Liver (tissue), 9 donors: ENCODE data around the gene LCE1F. TPM values are rescaled to one million over a fixed set of nuclear protein-coding genes. Genes with fewer than 3 reads are reported as not detected.

Source experiments
- DNase-seq: peaks from one replicate; pipeline ENCODE4 v3.0.0-alpha.2; 2017; ENCODE audit warnings: low spot score
- H3K27ac ChIP-seq, 2 donors: one replicate each; pipeline ENCODE4 v1.7.0; 2013; ENCODE audit warnings: inconsistent platforms in 2 of 2, low read length in 2 of 2, control low read depth in 1 of 2, low read depth in 1 of 2, mild to moderate bottlenecking in 1 of 2
- H3K27me3 ChIP-seq, 4 donors: one replicate each; pipeline versions ENCODE4 v1.6.1 to v1.7.0; 2013; ENCODE audit warnings: low read length in 3 of 4, inconsistent platforms in 1 of 4, mild to moderate bottlenecking in 1 of 4, moderate library complexity in 1 of 4; ENCODE audit not compliant: control insufficient read depth in 4 of 4, insufficient read depth in 4 of 4
- H3K36me3 ChIP-seq, 4 donors: one replicate each; pipeline versions ENCODE4 v1.6.1 to v1.7.0; 2013; ENCODE audit warnings: low read length in 3 of 4, mild to moderate bottlenecking in 3 of 4, low read depth in 1 of 4, moderate library complexity in 1 of 4; ENCODE audit not compliant: control insufficient read depth in 4 of 4, insufficient read depth in 3 of 4
- H3K4me1 ChIP-seq, 4 donors: one replicate each; pipeline versions ENCODE4 v1.6.1 to v1.7.0; 2013; ENCODE audit warnings: low read length in 3 of 4, mild to moderate bottlenecking in 3 of 4, moderate library complexity in 1 of 4; ENCODE audit not compliant: control insufficient read depth in 4 of 4, insufficient read depth in 4 of 4
- H3K4me3 ChIP-seq, 3 donors: one replicate each; pipeline versions ENCODE4 v1.6.1 to v1.7.0; 2013; ENCODE audit warnings: low read length in 3 of 3, control low read depth in 1 of 3, low read depth in 1 of 3, mild to moderate bottlenecking in 1 of 3
- H3K9ac ChIP-seq, 2 donors: one replicate each; pipeline ENCODE4 v1.7.0; 2013; ENCODE audit warnings: low read length in 2 of 2, mild to moderate bottlenecking in 2 of 2, moderate library complexity in 2 of 2, control low read depth in 1 of 2, low read depth in 1 of 2
- H3K9me3 ChIP-seq, 4 donors: one replicate each; pipeline versions ENCODE4 v1.6.1 to v1.7.0; 2013; ENCODE audit warnings: low read length in 3 of 4; ENCODE audit not compliant: control insufficient read depth in 4 of 4
- ATF3 ChIP-seq: IDR thresholded peaks from 2 replicates; pipeline ENCODE4 v1.6.1; 2016; ENCODE audit warnings: antibody characterized with exemption
- FOXA1 ChIP-seq: IDR thresholded peaks from 2 replicates; pipeline ENCODE4 v1.6.1; 2016; ENCODE audit warnings: antibody characterized with exemption
- FOXA2 ChIP-seq: IDR thresholded peaks from 2 replicates; pipeline ENCODE4 v1.6.1; 2016; ENCODE audit warnings: antibody characterized with exemption
- GABPA ChIP-seq, 2 donors: IDR thresholded peaks in 1 of 2; conservative IDR thresholded peaks in 1 of 2; 2 replicates each; pipeline ENCODE4 v1.6.1; 2016; ENCODE audit warnings: antibody characterized with exemption in 2 of 2, mild to moderate bottlenecking in 1 of 2, moderate library complexity in 1 of 2
- HNF4A ChIP-seq, 2 donors: conservative IDR thresholded peaks; 2 replicates each; pipeline ENCODE4 v1.6.1; 2016; ENCODE audit warnings: antibody characterized with exemption in 2 of 2, mild to moderate bottlenecking in 2 of 2
- JUND ChIP-seq, 2 donors: IDR thresholded peaks; 2 replicates each; pipeline ENCODE4 v1.6.1; 2016; ENCODE audit warnings: antibody characterized with exemption in 2 of 2
- MAX ChIP-seq: IDR thresholded peaks from 2 replicates; pipeline ENCODE4 v1.6.1; 2016; ENCODE audit warnings: antibody characterized with exemption
- REST ChIP-seq: IDR thresholded peaks from 2 replicates; pipeline ENCODE4 v1.6.1; 2016; ENCODE audit warnings: antibody characterized with exemption, mild to moderate bottlenecking
- RXRA ChIP-seq, 2 donors: IDR thresholded peaks; 2 replicates each; pipeline ENCODE4 v1.6.1; 2017 to 2018; ENCODE audit warnings: antibody characterized with exemption in 2 of 2, mild to moderate bottlenecking in 1 of 2
- SP1 ChIP-seq: IDR thresholded peaks from 2 replicates; pipeline ENCODE4 v1.6.1; 2018; ENCODE audit warnings: antibody characterized with exemption, mild to moderate bottlenecking
- TAF1 ChIP-seq: conservative IDR thresholded peaks from 2 replicates; pipeline ENCODE4 v1.6.1; 2016; ENCODE audit warnings: antibody characterized with exemption, mild to moderate bottlenecking
- polyA plus RNA-seq, 2 donors: library from polyadenylated mRNA; stranded (reverse) in 1 of 2; unstranded in 1 of 2; fragments of 200-250 nt in 1 of 2; fragments of >200 nt in 1 of 2; fragmentation: Nextera tagmentation in 1 of 2; extraction: Ambion mirVana in 1 of 2; gene quantifications; one replicate each; pipeline versions ENCODE4 v1.2.1 to v1.2.3, GENCODE V29; 2013 to 2015
- total RNA-seq, 2 donors: library from RNA; depleted of rRNA; stranded (reverse); fragments of >200 nt; gene quantifications; one replicate each; pipeline ENCODE4 v1.2.3, GENCODE V29; 2014
- donor health status: healthy.
- donor health status: healthy.
- donor health status: healthy.
- donor health status: healthy.
- donor health status: healthy.

Gene LCE1F
- total and polyA plus RNA-seq, 4 donors, result not detected

GRCh38 chr1:152824964-152825363, 50.0 kb downstream of the LCE1F start:
- H3K4me3 ChIP-seq, result no peak overlapping the region
- TF ChIP-seq TAF1 (no peak), RXRA (IDR thresholded peaks at IDR 0.05) (no peak), HNF4A (conservative IDR thresholded peaks at IDR 0.05) (no peak), GABPA (IDR thresholded peaks at IDR 0.05 in 1 of 2, conservative IDR thresholded peaks at IDR 0.05 in 1 of 2) (no peak), MAX (no peak), SP1 (no peak), FOXA1 (no peak), FOXA2 (no peak), REST (no peak), ATF3 (no peak), JUND (IDR thresholded peaks at IDR 0.05) (no peak)
- no peaks in the 10 kb centered on the region for H3K4me1 ChIP-seq
- no peak for DNase-seq
- no peaks in the 10 kb centered on the region for H3K36me3 ChIP-seq
- peaks cover 0 to 12% (median 0%) of the 10 kb centered on the region in 4 donors for H3K27me3 ChIP-seq
- H3K27ac ChIP-seq, result no peak overlapping the region
- H3K9ac ChIP-seq, result no peak overlapping the region
- no peaks in the 10 kb centered on the region for H3K9me3 ChIP-seq

Other genes starting within 250 kb of the LCE1F start
- gene LCE3E, start 208.4 kb upstream of the LCE1F start, total RNA-seq, result not detected
- gene LCE3E, start 208.4 kb upstream of the LCE1F start, polyA plus RNA-seq, result not detected
- not detected for gene LCE3D, start 194.6 kb upstream of the LCE1F start, total RNA-seq
- not detected for gene LCE3D, start 194.6 kb upstream of the LCE1F start, polyA plus RNA-seq
- gene LCE3C, start 174.9 kb upstream of the LCE1F start, total RNA-seq, result not detected
- not detected for gene LCE3C, start 174.9 kb upstream of the LCE1F start, polyA plus RNA-seq
- not detected for gene LCE3B, start 161.3 kb upstream of the LCE1F start, total RNA-seq
- not detected for gene LCE3B, start 161.3 kb upstream of the LCE1F start, polyA plus RNA-seq
- gene LCE3A, start 152.0 kb upstream of the LCE1F start, total RNA-seq, result not detected
- gene LCE3A, start 152.0 kb upstream of the LCE1F start, polyA plus RNA-seq, result not detected
- gene LCE2D, start 111.8 kb upstream of the LCE1F start, total RNA-seq, result not detected
- not detected for gene LCE2D, start 111.8 kb upstream of the LCE1F start, polyA plus RNA-seq
- not detected for gene LCE2C, start 99.9 kb upstream of the LCE1F start, total RNA-seq
- not detected for gene LCE2C, start 99.9 kb upstream of the LCE1F start, polyA plus RNA-seq
- not detected for gene LCE2B, start 89.0 kb upstream of the LCE1F start, total RNA-seq
- not detected for gene LCE2B, start 89.0 kb upstream of the LCE1F start, polyA plus RNA-seq
- gene LCE2A, start 76.8 kb upstream of the LCE1F start, total RNA-seq, result not detected
- gene LCE2A, start 76.8 kb upstream of the LCE1F start, polyA plus RNA-seq, result not detected
- not detected for gene LCE4A, start 67.0 kb upstream of the LCE1F start, total RNA-seq
- not detected for gene LCE4A, start 67.0 kb upstream of the LCE1F start, polyA plus RNA-seq
- gene KPRP, start 17.1 kb upstream of the LCE1F start, total RNA-seq, result not detected
- not detected for gene KPRP, start 17.1 kb upstream of the LCE1F start, polyA plus RNA-seq
- not detected for gene LCE1E, start 11.1 kb downstream of the LCE1F start, total RNA-seq
- gene LCE1E, start 11.1 kb downstream of the LCE1F start, polyA plus RNA-seq, result not detected
- gene LCE1D, start 21.6 kb downstream of the LCE1F start, total RNA-seq, result not detected
- gene LCE1D, start 21.6 kb downstream of the LCE1F start, polyA plus RNA-seq, result not detected
- gene LCE1C, start 31.5 kb downstream of the LCE1F start, total RNA-seq, result not detected
- not detected for gene LCE1C, start 31.5 kb downstream of the LCE1F start, polyA plus RNA-seq
- gene LCE1B, start 36.8 kb downstream of the LCE1F start, total RNA-seq, result not detected
- not detected for gene LCE1B, start 36.8 kb downstream of the LCE1F start, polyA plus RNA-seq
- not detected for gene LCE1A, start 52.3 kb downstream of the LCE1F start, total RNA-seq
- gene LCE1A, start 52.3 kb downstream of the LCE1F start, polyA plus RNA-seq, result not detected
- gene LCE6A, start 67.7 kb downstream of the LCE1F start, total RNA-seq, result not detected
- not detected for gene LCE6A, start 67.7 kb downstream of the LCE1F start, polyA plus RNA-seq
- not detected for gene LCE7A, start 84.9 kb downstream of the LCE1F start, total RNA-seq
- not detected for gene LCE7A, start 84.9 kb downstream of the LCE1F start, polyA plus RNA-seq
- gene SMCP, start 103.2 kb downstream of the LCE1F start, total RNA-seq, result not detected
- not detected for gene SMCP, start 103.2 kb downstream of the LCE1F start, polyA plus RNA-seq
- gene IVL, start 133.4 kb downstream of the LCE1F start, total RNA-seq, result not detected
- under 1 TPM in 1 of 2 donors, not detected in 1; 0.02 TPM for gene IVL, start 133.4 kb downstream of the LCE1F start, polyA plus RNA-seq
- gene SPRR5, start 172.1 kb downstream of the LCE1F start, total RNA-seq, result not detected
- gene SPRR5, start 172.1 kb downstream of the LCE1F start, polyA plus RNA-seq, result not detected
- not detected for gene SPRR4, start 195.5 kb downstream of the LCE1F start, total RNA-seq
- not detected for gene SPRR4, start 195.5 kb downstream of the LCE1F start, polyA plus RNA-seq
- gene SPRR1A, start 208.9 kb downstream of the LCE1F start, total RNA-seq, result not detected
- not detected for gene SPRR1A, start 208.9 kb downstream of the LCE1F start, polyA plus RNA-seq
- not detected for gene SPRR3, start 226.6 kb downstream of the LCE1F start, total RNA-seq
- under 1 TPM in 1 of 2 donors, not detected in 1; 0.61 TPM for gene SPRR3, start 226.6 kb downstream of the LCE1F start, polyA plus RNA-seq